ENCODE results near the gene LY86. TPM values are rescaled to one million over a fixed set of nuclear protein-coding genes. Genes with fewer than 3 reads are reported as not detected.

Gene LY86
- total and polyA plus RNA-seq, 2 donors (not counting 1 experiment from before 2014, with no cell fraction given): not detected

DNA sequence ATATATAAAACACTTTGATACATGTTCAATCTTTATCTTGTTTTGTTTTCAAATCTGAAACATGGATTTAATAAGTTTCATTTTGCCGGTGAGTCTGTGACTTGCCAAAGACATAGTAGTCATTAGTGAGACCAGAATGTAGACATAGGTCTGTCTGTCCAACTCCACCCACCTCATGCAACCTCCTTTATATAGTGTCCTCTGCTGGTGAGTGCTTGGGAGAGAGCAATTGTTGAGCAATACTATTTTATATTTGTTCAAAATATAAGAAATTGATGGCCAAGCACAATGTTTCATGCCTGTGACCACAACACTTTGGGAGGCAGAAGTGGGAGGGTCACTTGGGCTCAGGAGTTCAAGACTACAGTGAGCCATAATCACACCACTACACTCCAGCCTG is 10.8 kb upstream of the LY86 start:
- Histone ChIP-seq H3K9ac (ENCODE audit: insufficient read depth, low read length) (no peak overlapping the region), H3K4me3 (replicated peaks in 1 of 4; ENCODE audit: control extremely low read depth in 1 of 4, insufficient read depth in 1 of 4, low read depth in 3 of 4, low read length in 4 of 4) (no peak overlapping the region), H3K9me3 (ENCODE audit: control insufficient read depth, insufficient read depth, low read depth, low read length) (no peaks in the 10 kb centered on the region), H2AFZ (ENCODE audit: low read length) (no peak overlapping the region), H3K27me3 (ENCODE audit: control insufficient read depth, insufficient read depth, low read length) (no peaks in the 10 kb centered on the region), H4K20me1 (ENCODE audit: control insufficient read depth, extremely low read depth, insufficient read depth, low read length) (no peaks in the 10 kb centered on the region), H3K27ac (ENCODE audit: insufficient read depth, low read length) (no peak overlapping the region), H3K4me1 (ENCODE audit: control insufficient read depth, extremely low read depth, insufficient read depth, low read length) (no peaks in the 10 kb centered on the region), H3K36me3 (ENCODE audit: control insufficient read depth, insufficient read depth, low read length) (no peaks in the 10 kb centered on the region), H3K79me2 (ENCODE audit: control insufficient read depth, insufficient read depth, low read length) (no peaks in the 10 kb centered on the region), H3K4me2 (ENCODE audit: extremely low read depth, insufficient read depth, low read length) (no peak overlapping the region)
- no peak for TF ChIP-seq EZH2 (IDR thresholded peaks at IDR 0.05; ENCODE audit: low read length, missing control alignments)
- TF ChIP-seq, protein P1, sequence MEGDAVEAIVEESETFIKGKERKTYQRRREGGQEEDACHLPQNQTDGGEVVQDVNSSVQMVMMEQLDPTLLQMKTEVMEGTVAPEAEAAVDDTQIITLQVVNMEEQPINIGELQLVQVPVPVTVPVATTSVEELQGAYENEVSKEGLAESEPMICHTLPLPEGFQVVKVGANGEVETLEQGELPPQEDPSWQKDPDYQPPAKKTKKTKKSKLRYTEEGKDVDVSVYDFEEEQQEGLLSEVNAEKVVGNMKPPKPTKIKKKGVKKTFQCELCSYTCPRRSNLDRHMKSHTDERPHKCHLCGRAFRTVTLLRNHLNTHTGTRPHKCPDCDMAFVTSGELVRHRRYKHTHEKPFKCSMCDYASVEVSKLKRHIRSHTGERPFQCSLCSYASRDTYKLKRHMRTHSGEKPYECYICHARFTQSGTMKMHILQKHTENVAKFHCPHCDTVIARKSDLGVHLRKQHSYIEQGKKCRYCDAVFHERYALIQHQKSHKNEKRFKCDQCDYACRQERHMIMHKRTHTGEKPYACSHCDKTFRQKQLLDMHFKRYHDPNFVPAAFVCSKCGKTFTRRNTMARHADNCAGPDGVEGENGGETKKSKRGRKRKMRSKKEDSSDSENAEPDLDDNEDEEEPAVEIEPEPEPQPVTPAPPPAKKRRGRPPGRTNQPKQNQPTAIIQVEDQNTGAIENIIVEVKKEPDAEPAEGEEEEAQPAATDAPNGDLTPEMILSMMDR (conservative IDR thresholded peaks at IDR 0.05 in 1 of 2, IDR thresholded peaks at IDR 0.05 in 1 of 2; ENCODE audit: low read depth in 1 of 2, low read length in 2 of 2): no peak
- no peak for DNase-seq (ENCODE audit: low read depth in 2 of 2)

DNA sequence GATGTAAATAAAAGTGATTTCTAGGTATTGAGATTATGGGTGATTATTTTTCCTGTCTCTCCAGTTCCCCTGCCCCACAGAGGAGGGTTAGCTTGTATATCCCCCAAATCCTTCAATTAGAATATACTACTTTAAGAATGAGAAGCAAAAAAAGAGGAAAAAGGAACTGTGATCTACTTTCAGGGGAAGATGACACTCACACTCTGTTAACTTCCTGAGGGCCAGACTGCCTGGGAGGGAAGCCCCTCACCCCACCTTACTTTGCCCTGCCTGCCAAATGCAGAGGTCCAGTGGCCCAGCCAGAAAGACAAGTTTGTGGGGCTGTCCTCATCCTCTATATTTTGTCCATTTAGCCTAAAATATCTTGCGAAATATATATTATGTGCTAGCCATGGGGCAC is 9.2 kb upstream of the LY86 start:
- no peak overlapping the region for H3K4me2 ChIP-seq (ENCODE audit: extremely low read depth, insufficient read depth, low read length)
- H2AFZ ChIP-seq (ENCODE audit: low read length): no peak overlapping the region
- no peaks in the 10 kb centered on the region for H3K9me3 ChIP-seq (ENCODE audit: control insufficient read depth, insufficient read depth, low read depth, low read length)
- H3K79me2 ChIP-seq (ENCODE audit: control insufficient read depth, insufficient read depth, low read length): no peaks in the 10 kb centered on the region
- no peaks in the 10 kb centered on the region for H3K27me3 ChIP-seq (ENCODE audit: control insufficient read depth, insufficient read depth, low read length)
- H4K20me1 ChIP-seq (ENCODE audit: control insufficient read depth, extremely low read depth, insufficient read depth, low read length): no peaks in the 10 kb centered on the region
- H3K9ac ChIP-seq (ENCODE audit: insufficient read depth, low read length): no peak overlapping the region
- TF ChIP-seq, protein P1 (conservative IDR thresholded peaks at IDR 0.05 in 1 of 2, IDR thresholded peaks at IDR 0.05 in 1 of 2; ENCODE audit: low read depth in 1 of 2, low read length in 2 of 2): no peak
- no peak for TF ChIP-seq EZH2 (IDR thresholded peaks at IDR 0.05; ENCODE audit: low read length, missing control alignments)
- no peak overlapping the region for H3K27ac ChIP-seq (ENCODE audit: insufficient read depth, low read length)
- DNase-seq (ENCODE audit: low read depth in 2 of 2): no peak
- H3K4me3 ChIP-seq (replicated peaks in 1 of 4; ENCODE audit: control extremely low read depth in 1 of 4, insufficient read depth in 1 of 4, low read depth in 3 of 4, low read length in 4 of 4): no peak overlapping the region
- H3K4me1 ChIP-seq (ENCODE audit: control insufficient read depth, extremely low read depth, insufficient read depth, low read length): no peaks in the 10 kb centered on the region
- H3K36me3 ChIP-seq (ENCODE audit: control insufficient read depth, insufficient read depth, low read length): no peaks in the 10 kb centered on the region

DNA sequence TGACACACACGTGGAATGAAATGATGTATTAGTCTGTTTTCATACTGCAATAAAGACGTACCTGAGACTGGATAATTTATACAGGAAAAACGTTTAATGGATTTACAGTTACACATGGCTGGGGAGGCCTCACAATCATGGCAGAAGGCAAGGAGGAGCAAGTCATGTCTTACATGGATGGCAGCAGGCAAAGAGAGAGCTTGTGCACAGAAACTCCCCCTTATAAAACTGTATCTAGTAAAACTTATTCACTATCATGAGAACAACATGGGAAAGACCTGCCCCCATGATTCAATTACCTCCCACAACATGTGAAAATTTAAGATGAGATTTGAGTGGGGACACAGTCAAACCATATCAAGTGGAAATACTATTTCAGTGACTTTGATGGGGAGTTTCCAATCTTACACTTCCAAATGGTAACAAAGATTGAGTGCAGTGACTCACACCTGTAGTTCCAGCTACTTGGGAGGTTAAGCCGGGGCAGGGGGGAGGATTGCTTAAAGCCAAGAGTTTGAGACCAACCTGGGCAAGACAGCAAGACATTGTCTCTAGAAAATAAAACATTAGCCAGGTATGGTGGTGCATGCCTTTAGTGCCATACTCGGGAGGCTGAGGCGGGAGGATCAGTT is 8.2 kb upstream of the LY86 start:
- Histone ChIP-seq H3K9me3 (ENCODE audit: control insufficient read depth, insufficient read depth, low read depth, low read length) (no peaks in the 10 kb centered on the region), H4K20me1 (ENCODE audit: control insufficient read depth, extremely low read depth, insufficient read depth, low read length) (no peaks in the 10 kb centered on the region), H2AFZ (ENCODE audit: low read length) (no peak overlapping the region), H3K4me1 (ENCODE audit: control insufficient read depth, extremely low read depth, insufficient read depth, low read length) (no peaks in the 10 kb centered on the region), H3K4me3 (replicated peaks in 1 of 4; ENCODE audit: control extremely low read depth in 1 of 4, insufficient read depth in 1 of 4, low read depth in 3 of 4, low read length in 4 of 4) (no peak overlapping the region), H3K27ac (ENCODE audit: insufficient read depth, low read length) (no peak overlapping the region), H3K27me3 (ENCODE audit: control insufficient read depth, insufficient read depth, low read length) (no peaks in the 10 kb centered on the region), H3K9ac (ENCODE audit: insufficient read depth, low read length) (no peak overlapping the region), H3K79me2 (ENCODE audit: control insufficient read depth, insufficient read depth, low read length) (no peaks in the 10 kb centered on the region), H3K4me2 (ENCODE audit: extremely low read depth, insufficient read depth, low read length) (no peak overlapping the region), H3K36me3 (ENCODE audit: control insufficient read depth, insufficient read depth, low read length) (no peaks in the 10 kb centered on the region)
- no peak for DNase-seq (ENCODE audit: low read depth in 2 of 2)
- TF ChIP-seq, protein P1 (conservative IDR thresholded peaks at IDR 0.05 in 1 of 2, IDR thresholded peaks at IDR 0.05 in 1 of 2; ENCODE audit: low read depth in 1 of 2, low read length in 2 of 2): no peak
- no peak for TF ChIP-seq EZH2 (IDR thresholded peaks at IDR 0.05; ENCODE audit: low read length, missing control alignments)
